CD14-positive monocyte (primary cell): ENCODE measurements around the gene PELO. TPM values are rescaled to one million over a fixed set of nuclear protein-coding genes. Genes with fewer than 3 reads are reported as not detected.

Source experiments
- DNase-seq, 3 donors: peaks; one replicate each; pipeline ENCODE4 v3.0.0-alpha.2; 2011 to 2022
- H2AFZ ChIP-seq: 2 replicates; pipeline ENCODE4 v1.6.0; 2012; ENCODE audit warnings: mild to moderate bottlenecking, low read depth, low read length, inconsistent platforms; ENCODE audit not compliant: insufficient read depth, poor library complexity, severe bottlenecking
- H3K27ac ChIP-seq, 2 donors: 1 replicate in 1 of 2; 2 replicates in 1 of 2; pipeline ENCODE4 v1.5.1; 2012 to 2013; ENCODE audit warnings: low read length in 2 of 2, control low read depth in 1 of 2, inconsistent platforms in 1 of 2, low read depth in 1 of 2, mild to moderate bottlenecking in 1 of 2
- H3K27me3 ChIP-seq, 2 donors: one replicate each; pipeline versions ENCODE4 v1.6.0 to v1.6.1; 2011 to 2013; ENCODE audit warnings: low read length in 2 of 2; ENCODE audit not compliant: control insufficient read depth in 2 of 2, insufficient read depth in 2 of 2
- H3K36me3 ChIP-seq, 2 donors: replicated peaks in 1 of 2; 1 replicate in 1 of 2; 2 replicates in 1 of 2; pipeline versions ENCODE4 v1.5.1 to v1.6.1; 2012 to 2013; ENCODE audit warnings: low read length in 2 of 2, control low read depth in 1 of 2, inconsistent platforms in 1 of 2, mild to moderate bottlenecking in 1 of 2; ENCODE audit not compliant: insufficient read depth in 2 of 2, control insufficient read depth in 1 of 2
- H3K4me1 ChIP-seq, 2 donors: 1 replicate in 1 of 2; 2 replicates in 1 of 2; pipeline versions ENCODE4 v1.5.1 to v1.6.1; 2012 to 2013; ENCODE audit warnings: low read length in 2 of 2, control low read depth in 1 of 2, inconsistent platforms in 1 of 2, mild to moderate bottlenecking in 1 of 2, moderate library complexity in 1 of 2; ENCODE audit not compliant: insufficient read depth in 2 of 2, control insufficient read depth in 1 of 2
- H3K4me2 ChIP-seq: replicated peaks from 2 replicates; pipeline ENCODE3; 2012; ENCODE audit warnings: low read length, moderate library complexity, mild to moderate bottlenecking; ENCODE audit not compliant: poor library complexity, severe bottlenecking; ENCODE audit errors: extremely low read depth
- H3K4me3 ChIP-seq, 3 experiments: fragments of 200-600 bp in 1 of 3; sonication (generic) in 1 of 3; replicated peaks in 1 of 3; 1 replicate in 2 of 3; 2 replicates in 1 of 3; pipeline ENCODE4 v1.5.1; 2011 to 2013; ENCODE audit warnings: low read length in 3 of 3, mild to moderate bottlenecking in 3 of 3, control low read depth in 2 of 3, low read depth in 2 of 3, inconsistent platforms in 1 of 3, moderate library complexity in 1 of 3
- H3K79me2 ChIP-seq: 2 replicates; pipeline ENCODE4 v1.6.0; 2012; ENCODE audit warnings: mild to moderate bottlenecking, control low read depth, inconsistent platforms, low read length, moderate library complexity; ENCODE audit not compliant: insufficient read depth
- H3K9ac ChIP-seq: 2 replicates; pipeline ENCODE4 v1.6.0; 2017; ENCODE audit warnings: low read length, mild to moderate bottlenecking; ENCODE audit not compliant: insufficient read depth, poor library complexity, severe bottlenecking
- H3K9me3 ChIP-seq, 2 donors: replicated peaks in 1 of 2; 1 replicate in 1 of 2; 2 replicates in 1 of 2; pipeline versions ENCODE4 v1.5.1 to v1.6.1; 2012 to 2013; ENCODE audit warnings: low read length in 2 of 2, control low read depth in 1 of 2; ENCODE audit not compliant: control insufficient read depth in 1 of 2, insufficient read depth in 1 of 2
- H4K20me1 ChIP-seq: 2 replicates; pipeline ENCODE4 v1.6.0; 2012; ENCODE audit warnings: mild to moderate bottlenecking, low read length, control low read depth, moderate library complexity; ENCODE audit not compliant: insufficient read depth
- H3K27ac Mint-ChIP-seq, 7 donors: one replicate each; pipeline ENCODE4 v1.8.0; 2020; ENCODE audit warnings: mild to moderate bottlenecking in 7 of 7, mixed read lengths in 7 of 7, moderate library complexity in 6 of 7, inconsistent platforms in 2 of 7
- H3K27me3 Mint-ChIP-seq, 3 donors: one replicate each; pipeline ENCODE4 v1.8.0; 2021 to 2022; ENCODE audit warnings: low read depth in 3 of 3, mild to moderate bottlenecking in 3 of 3, mixed read lengths in 3 of 3, moderate library complexity in 3 of 3, inconsistent platforms in 1 of 3
- H3K36me3 Mint-ChIP-seq, 2 donors: one replicate each; pipeline ENCODE4 v1.8.0; 2020; ENCODE audit warnings: mixed read lengths in 2 of 2, inconsistent platforms in 1 of 2, mild to moderate bottlenecking in 1 of 2
- H3K4me1 Mint-ChIP-seq: one replicate; pipeline ENCODE4 v1.8.0; 2020; ENCODE audit warnings: mild to moderate bottlenecking, mixed read lengths
- H3K4me3 Mint-ChIP-seq, 2 donors: one replicate each; pipeline ENCODE4 v1.8.0; 2020; ENCODE audit warnings: mild to moderate bottlenecking in 2 of 2, mixed read lengths in 2 of 2, moderate library complexity in 1 of 2
- H3K9me3 Mint-ChIP-seq, 7 donors: one replicate each; pipeline ENCODE4 v1.8.0; 2020 to 2022; ENCODE audit warnings: mixed read lengths in 7 of 7, mild to moderate bottlenecking in 6 of 7, moderate library complexity in 6 of 7, inconsistent platforms in 2 of 7
- CTCF ChIP-seq: fragments of 200-600 bp; IDR thresholded peaks from one replicate; pipeline ENCODE4 v1.8.0; 2022; ENCODE audit warnings: antibody characterized with exemption, mild to moderate bottlenecking
- WGBS: methylation state at CpG from one replicate; pipeline ENCODE4 v1.1.5; 2013; ENCODE audit warnings: missing lambda C conversion rate; ENCODE audit not compliant: insufficient coverage; 5-methylcytosine and 5-hydroxymethylcytosine counted together
- intact Hi-C, 2 donors: fragments of 100-400 bp; cut with micrococcal nuclease; formaldehyde crosslinking; loops; one replicate each; pipeline versions ENCODE4 v1.15.0 to v1.15.1; 2023
- polyA plus RNA-seq, 3 donors: library from polyadenylated mRNA; depleted of rRNA in 1 of 3; unstranded in 2 of 3; stranded (reverse) in 1 of 3; fragments of 300-500 nt in 2 of 3; fragments of >200 nt in 1 of 3; fragmentation: Illumina TruSeq in 2 of 3; gene quantifications; 1 replicate in 2 of 3; 2 replicates in 1 of 3; pipeline ENCODE4 v1.2.3, GENCODE V29; 2012 to 2021

Gene PELO
- polyA plus RNA-seq, 3 donors, result 1.8 to 4.4 (median 2.1) TPM

- no peak overlapping the region for H3K27ac ChIP-seq
- no peaks in the 10 kb centered on the region for H3K79me2 ChIP-seq
- no peak overlapping the region for H3K27ac Mint-ChIP-seq
Observed at GRCh38 chr5:52767766-52768480, 19.8 kb upstream of the PELO start.

DNA sequence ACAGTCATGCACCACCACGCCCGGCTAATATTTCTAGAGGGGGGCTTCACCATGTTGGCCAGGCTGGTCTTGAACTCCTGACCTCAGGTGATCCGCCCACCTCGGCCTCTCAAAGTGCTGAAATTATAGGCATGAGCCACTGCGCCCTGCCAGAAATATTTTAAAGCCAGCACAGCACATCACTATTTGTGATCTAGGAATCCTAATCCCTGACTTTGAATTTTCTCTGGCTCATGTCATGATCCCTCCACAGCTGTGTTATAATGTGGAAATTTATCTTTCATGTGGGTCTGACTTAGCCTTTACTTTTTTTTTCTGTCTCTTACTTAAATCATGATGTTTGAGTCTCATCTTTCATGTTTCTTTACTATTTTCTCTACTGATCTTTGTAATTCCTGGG is 18.7 kb upstream of the PELO start:
- no peak overlapping the region for H3K27ac Mint-ChIP-seq
- no peak overlapping the region for H3K4me3 ChIP-seq
- no peak overlapping the region for H3K4me3 Mint-ChIP-seq
- H3K9me3 Mint-ChIP-seq, result peaks cover 0 to 3% (median 0%) of the 10 kb centered on the region in 7 donors
- H2AFZ ChIP-seq, result no peak overlapping the region
- H3K27ac ChIP-seq, result no peak overlapping the region
- no peak for TF ChIP-seq CTCF
- no peaks in the 10 kb centered on the region for H3K36me3 Mint-ChIP-seq
- 94% methylated on average over 5 of the region's 5 CpGs for WGBS
- intact Hi-C loops, result no loop called here
- H4K20me1 ChIP-seq, result no peaks in the 10 kb centered on the region
- peaks cover 2 to 5% (median 2%) of the 10 kb centered on the region in 3 donors for H3K27me3 Mint-ChIP-seq
- H3K9ac ChIP-seq, result no peak overlapping the region
- H3K36me3 ChIP-seq, result no peaks in the 10 kb centered on the region
- no peak overlapping the region for H3K4me2 ChIP-seq
- H3K4me1 Mint-ChIP-seq, result peaks cover 13% of the 10 kb centered on the region
- H3K27me3 ChIP-seq, result no peaks in the 10 kb centered on the region
- no peaks in the 10 kb centered on the region for H3K79me2 ChIP-seq
- no peaks in the 10 kb centered on the region for H3K9me3 ChIP-seq
- DNase-seq, result no peak
- no peaks in the 10 kb centered on the region for H3K4me1 ChIP-seq

More at GRCh38 chr5:52767766-52768480, 19.8 kb upstream of the PELO start:
- Histone ChIP-seq H3K4me1 (no peaks in the 10 kb centered on the region), H3K4me2 (no peak overlapping the region), H3K9ac (no peak overlapping the region), H3K36me3 (no peaks in the 10 kb centered on the region), H3K27me3 (no peaks in the 10 kb centered on the region), H4K20me1 (no peaks in the 10 kb centered on the region), H2AFZ (no peak overlapping the region), H3K4me3 (no peak overlapping the region), H3K9me3 (no peaks in the 10 kb centered on the region)
- Mint-ChIP-seq H3K4me1 (peaks cover 13% of the 10 kb centered on the region), H3K9me3 (peaks cover 0 to 3% (median 0%) of the 10 kb centered on the region in 7 donors), H3K4me3 (no peak overlapping the region), H3K27me3 (peaks cover 0 to 3% (median 0%) of the 10 kb centered on the region in 3 donors), H3K36me3 (no peaks in the 10 kb centered on the region)
- no peak for DNase-seq
- intact Hi-C loops, result no loop called here
- no peak for TF ChIP-seq CTCF
- no CpG with 5 or more reads among the region's 1 CpG for WGBS
